NCI-H2196 treated with DMSO at 0.1 percent for 48 hours (cell line): Measurements from ENCODE around the gene TMEM120B.
"Not testable (repeated sequence)": the region's sequence is repeated elsewhere in the genome, so short reads cannot be mapped to it uniquely, and the experiment has no call there.

Experiments used
- DNase-seq: peaks from one replicate; lab custom pipeline; 2025; ENCODE audit not compliant: unreplicated experiment; lab: John Stamatoyannopoulos, UW

Gene TMEM120B

DNA sequence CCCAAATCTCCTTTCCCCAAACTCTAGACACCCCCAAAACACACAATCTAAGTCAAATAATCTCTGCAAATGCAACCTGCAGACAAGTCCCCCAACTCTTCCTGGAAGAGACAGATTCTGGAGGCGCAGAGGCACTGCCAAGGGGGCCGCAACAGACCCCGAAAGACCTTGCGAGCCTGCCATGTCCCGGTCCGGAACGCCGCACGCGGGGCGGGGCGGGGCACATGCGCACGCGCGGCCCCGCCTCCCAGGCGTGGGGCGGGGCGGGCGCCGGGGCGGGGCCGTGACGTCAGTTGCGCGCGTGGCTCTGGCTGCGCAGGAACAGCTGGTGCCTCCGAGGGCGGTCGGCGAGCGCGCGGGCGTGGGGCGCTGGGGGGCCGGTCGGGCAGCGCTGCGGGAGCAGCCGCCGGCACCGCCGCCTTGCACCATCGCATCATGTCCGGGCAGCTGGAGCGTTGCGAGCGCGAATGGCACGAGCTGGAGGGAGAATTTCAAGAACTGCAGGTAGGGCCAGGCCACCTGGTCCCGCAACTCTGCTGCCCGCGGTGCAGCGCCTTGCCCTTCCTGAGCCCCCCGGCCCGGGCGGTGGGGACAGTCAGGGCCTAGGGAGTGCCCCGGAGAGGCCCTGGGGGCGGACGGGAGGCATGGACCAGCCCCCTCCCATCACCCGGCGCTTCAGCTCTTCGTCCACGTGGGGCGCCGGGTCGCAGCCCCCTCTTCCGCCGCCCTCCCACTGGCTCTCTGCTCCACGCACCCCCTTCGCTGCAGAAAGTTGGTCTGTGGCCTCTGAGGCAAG, at the start of gene TMEM120B:
Gene TMEM120B, plus strand, starts transcription at position 292 of the 796 bp plus-strand sequence. Its CDS starts 144 bp downstream, at position 436.
- DNase-seq = no peak

DNA sequence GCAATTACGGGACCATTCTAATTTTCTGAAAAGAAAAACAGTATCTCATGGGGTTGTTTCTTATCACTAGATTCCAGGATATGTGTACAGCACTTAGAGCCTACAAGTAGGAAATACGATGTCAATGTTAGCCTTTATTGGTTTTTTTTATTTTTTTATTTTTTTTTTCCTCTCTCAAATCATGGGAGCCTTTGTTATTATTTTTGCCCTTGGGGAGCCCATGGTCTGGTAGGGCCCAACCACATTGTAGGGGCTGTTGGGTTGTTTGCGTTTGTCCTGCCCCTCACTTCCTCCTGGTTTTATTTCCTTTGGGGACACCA, 49.0 kb upstream of the TMEM120B start:
- no peak for DNase-seq

DNA sequence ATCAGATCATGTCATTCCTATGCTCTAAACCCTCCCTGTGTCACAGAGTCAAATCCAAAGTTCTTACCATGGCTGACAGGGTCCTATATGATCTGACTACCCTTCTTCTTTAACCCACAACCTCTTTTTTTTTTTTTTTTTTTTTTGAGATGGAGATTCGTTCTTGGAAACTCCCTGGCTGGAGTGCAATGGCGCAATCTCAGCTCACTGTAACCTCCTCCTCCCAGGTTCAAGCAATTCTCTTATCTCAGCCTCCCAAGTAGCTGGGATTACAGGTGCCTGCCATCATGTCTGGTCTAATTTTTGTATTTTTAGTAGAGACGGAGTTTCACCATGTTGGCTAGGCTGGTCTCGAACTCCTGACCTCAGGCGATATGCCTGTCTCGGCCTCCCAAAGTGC, 45.7 kb upstream of the TMEM120B start:
- not testable (repeated sequence) for DNase-seq

DNA sequence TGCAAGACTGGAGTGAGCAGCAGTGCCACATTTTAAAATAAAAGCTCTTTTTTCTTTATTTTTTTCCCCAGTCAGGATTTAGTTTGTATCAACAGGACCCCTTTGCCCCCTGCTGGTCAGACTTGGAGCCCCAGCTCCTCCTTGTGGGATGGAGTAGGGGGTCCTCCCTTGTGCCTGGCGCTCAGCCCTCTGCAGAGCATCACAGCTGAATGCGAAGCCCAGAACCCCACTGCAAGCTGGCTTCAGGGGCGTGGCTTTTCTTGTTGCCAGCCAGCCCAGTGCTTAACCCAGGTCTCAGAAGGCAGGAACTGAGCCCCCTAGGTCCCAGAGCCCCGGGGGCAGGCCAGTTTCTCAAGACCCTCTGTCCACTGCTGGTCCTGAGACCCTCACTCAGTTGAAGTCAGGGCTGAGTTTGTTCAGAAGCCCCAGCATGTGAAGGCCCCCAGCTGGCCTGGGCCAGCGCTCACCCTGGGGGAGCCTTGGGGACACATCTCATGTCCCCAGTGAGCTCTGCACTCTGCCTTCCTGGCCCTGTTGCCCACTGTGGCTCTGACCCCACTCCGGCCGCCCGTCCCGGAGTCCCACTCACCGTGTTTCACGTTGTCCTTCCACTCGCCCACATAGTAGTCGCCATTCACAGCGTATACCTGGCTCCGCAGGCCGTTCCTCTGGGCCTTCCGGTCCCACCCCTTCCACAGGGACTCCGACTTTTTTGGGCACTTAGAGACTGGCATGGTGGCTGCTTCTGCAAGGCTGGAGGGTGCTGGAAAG, 43.6 kb upstream of the TMEM120B start:
- no peak for DNase-seq

DNA sequence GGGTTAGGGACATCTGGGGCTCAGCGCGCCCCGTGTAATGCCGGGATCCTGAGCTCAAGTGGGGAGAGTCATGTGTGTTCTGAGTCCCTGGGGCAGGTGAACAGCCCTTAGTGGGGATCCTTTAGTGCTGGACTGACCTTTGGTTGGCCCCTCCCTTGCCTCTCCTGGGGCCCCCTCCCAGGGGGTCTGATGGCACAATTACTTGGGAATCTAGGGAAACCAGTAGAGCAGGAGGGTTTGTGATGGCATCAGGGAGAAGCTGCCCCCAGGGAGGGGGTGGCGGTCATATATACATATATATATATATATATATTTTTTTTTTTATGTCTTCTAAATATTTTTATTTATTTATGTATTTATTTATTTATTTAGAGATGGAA, 43.0 kb upstream of the TMEM120B start, which contains the start of gene MORN3:
Gene MORN3, minus strand, starts transcription at position 134 of the 380 bp plus-strand sequence. CDS start 171 bp downstream, outside the sequence.
- no peak for DNase-seq

DNA sequence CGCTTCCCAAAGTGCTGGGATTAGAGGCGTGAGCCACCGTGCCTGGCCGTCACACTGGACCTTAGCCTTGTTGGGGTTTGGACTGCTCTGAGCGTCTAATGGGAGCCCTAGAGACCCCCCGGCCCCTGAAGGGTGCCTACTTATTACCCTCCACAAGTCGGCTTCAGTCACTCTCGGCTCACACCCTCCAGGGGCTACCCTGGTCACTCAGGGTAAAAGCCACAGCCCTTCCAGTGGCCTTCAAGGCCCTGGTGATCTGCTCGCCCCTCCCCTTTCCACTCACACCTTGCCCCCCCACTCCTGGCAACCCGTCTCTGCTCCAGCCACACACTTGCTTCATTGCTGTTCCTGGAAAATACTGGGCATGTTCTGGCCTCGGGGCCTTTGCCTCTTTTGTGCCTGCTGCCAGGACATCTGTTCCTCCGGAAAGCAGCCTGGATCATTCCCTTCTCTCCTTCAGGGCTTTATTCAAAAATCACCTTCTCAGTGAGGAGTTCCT, 39.5 kb upstream of the TMEM120B start:
- peak; percentile 76 for DNase-seq

DNA sequence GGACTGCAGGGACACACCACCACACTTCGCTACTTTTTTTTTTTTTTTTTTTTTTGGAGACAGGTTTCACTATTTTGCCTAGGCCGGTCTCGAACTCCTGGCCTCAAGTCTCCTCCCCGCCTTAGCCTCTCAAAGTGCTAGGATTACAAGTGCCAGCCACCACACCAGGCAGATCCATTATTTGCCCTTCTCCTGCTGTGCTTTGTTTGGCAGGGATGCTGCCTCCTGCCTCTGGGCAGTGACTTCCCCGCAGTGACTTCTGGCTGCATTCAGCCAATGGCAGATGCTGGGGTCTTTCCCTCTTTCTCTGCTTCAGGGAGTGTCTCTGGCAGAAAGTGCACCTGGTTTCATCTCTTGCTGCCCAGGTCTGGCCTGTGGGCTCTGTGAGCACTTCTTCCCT, 36.4 kb upstream of the TMEM120B start:
- DNase-seq = no peak

DNA sequence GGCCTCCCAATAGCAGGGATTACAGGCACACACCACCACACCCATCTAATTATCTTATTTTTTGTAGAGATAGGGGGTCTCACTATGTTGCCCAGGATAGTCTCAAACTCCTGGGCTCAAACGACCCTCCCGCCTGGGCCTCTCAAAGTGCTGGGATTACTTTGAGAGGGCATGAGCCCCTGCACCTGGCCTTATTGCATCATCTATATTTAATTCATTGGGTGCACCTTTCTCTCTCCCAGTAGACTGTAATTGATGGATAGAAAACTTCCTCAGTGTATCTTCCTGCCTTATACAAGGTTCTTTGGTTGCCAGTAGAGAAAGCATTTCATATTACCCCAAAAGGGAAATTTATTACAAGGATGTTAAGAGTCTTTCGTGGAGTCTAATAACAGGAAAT, 34.2 kb upstream of the TMEM120B start:
- no peak for DNase-seq

DNA sequence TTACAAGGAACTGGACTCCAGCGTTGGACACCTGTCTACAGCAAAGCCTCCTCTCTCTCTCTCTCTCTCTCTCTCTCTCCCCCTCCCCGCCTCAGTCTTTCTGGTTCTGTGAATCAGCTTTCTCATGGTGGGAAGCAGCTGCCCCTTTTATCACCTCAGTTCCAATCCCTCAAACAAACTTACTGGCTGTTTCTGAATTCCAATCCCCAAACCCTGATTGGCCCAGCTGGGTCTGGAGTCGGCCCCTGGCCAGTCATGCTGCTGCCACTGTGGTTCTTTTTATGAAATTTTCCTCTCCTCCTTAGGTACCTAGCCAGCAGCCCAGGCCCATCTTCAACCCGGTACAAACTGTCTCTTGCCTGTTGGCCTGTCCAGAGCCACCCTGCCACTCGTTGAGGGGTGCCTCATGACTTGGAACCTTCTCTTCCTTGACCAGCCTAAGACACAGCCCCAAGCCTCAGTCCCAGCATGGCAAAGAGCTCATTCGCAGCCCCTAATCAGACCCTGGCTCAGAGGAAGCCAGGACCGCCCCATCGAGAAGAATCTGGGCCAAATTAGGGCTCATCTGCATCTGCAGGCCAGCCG, 33.7 kb upstream of the TMEM120B start:
- no peak for DNase-seq

DNA sequence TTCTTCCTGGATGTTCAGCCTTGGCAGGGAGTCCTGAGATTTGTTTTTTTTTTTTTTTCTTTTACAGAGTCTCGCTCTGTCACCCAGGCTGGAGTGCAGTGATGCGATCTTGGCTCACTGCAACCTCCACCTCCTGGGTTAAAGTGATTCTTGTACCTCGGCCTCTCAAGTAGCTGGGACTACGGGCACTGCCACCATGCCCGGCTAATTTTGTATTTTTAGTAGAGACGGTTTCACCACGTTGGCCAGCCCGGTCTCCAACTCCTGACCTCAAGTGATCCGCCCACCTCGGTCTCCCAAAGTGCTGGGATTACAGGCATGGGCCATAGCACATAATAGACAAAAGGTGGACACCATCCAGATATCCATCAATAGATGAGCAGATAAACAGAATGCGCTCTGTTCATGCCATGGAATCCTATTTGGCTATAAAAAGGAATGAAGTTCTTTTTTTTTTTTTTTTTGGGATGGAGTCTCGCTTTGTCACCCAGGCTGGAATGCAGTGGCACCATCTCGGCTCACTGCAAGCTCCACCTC, 32.8 kb upstream of the TMEM120B start:
- not testable (repeated sequence) for DNase-seq

DNA sequence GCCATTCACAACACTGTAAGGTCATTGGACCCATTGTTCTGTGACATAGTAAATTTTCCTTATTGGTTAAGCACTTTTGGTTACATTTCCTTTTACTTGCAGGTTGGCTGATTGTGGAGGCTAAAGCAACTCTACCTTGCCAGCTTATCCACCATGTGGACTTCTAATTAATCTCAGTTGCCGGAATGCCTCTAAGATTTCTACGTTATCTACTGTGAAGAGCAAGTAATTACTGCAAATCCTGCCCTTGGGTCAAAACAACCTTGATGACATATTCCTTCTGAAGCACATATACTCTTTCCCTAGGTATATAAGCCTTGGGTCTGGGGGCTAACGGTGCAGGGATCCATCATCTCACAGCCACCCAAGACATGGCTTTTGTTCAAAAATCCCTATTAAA, 23.6 kb upstream of the TMEM120B start:
- DNase-seq = no peak

DNA sequence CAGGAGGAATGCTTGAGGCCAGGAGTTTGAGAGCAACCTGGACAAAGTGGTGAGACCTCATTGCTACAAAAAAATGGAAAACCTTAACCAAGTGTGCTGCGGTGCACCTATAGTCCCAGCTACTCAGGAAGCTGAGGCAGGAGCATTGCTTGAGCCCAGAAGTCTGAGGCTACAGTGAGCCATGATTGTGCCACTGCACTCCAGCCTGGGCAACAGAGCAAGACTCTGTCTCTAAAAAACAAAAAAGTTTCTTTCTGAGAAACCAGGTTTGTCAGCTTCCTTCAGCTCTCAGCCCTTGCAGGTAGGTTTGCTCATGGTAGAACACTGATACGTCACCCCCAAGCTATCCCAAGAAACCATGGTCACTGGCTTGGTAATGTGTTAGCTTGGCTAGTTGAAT, 23.1 kb upstream of the TMEM120B start:
- no peak for DNase-seq

DNA sequence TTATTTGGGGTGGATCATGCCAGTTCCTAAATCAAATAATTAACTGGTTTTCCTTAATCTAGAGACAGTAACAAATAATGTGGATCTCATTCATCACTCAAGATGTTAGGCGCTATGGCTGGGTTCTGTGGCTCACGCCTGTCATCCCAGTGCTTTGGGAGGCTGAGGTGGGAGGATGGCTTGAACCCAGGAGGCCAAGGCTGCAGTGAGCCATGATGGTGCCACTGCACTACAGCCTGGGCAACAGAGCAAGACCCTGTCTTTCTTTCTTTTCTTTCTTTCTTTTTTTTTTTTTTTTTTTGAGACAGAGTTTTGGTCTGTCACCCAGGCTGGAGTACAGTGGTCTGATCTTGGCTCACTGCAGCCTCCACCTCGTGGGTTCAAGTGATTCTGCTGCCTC, 19.8 kb upstream of the TMEM120B start:
- DNase-seq = not testable (repeated sequence)

DNA sequence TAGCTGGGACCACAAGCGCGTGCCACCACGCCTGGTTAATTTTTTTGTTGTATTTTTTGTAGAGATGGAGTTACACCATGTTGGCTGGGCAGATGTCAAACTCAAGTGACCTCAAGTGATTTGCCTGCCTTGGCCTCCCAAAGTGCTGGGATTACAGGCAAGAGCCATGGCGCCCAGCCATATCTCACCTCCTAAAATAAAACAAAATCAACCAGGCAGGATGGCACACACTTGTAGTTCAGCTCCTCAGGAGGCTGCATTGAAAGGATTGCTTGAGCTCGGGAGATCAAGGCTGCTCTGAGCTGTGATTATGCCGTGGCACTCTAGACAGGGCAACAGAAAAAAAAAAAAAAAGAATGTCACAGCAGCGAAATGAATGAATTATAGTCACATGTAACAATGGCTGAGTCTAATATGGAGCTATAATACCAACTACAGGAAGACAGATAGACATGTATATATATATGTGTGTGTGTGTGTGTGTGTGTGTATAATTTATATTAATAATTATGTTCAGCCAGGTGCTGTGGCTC, 19.3 kb upstream of the TMEM120B start:
- no peak for DNase-seq

DNA sequence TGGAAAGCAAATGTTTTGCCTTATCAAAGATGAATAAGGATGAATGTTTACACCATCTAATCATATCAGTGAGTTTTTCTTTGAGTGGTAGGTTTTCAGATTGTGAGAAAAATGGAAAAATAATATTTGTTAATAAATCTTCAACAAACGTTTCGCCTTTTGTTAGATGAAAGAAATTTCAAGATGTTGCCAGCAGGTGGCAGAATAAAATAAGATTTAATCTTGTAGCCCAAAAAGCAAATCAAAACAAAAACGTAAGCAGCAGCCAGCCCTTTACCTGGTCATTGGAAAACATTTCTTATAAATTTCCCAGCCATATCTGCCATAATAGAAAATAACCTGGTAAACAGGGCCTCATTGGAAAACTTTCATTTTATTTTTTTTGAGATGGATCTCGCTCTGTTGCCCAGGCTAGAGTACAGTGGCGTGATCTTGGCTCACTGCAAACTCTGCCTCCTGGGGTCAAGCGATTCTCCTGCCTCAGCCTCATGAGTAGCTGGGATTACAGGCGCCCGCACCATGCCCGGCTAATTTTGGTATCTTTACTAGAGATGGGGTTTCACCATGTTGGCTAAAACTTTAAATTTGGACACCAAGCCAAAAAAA, 15.4 kb upstream of the TMEM120B start:
- DNase-seq = peak; percentile 34

DNA sequence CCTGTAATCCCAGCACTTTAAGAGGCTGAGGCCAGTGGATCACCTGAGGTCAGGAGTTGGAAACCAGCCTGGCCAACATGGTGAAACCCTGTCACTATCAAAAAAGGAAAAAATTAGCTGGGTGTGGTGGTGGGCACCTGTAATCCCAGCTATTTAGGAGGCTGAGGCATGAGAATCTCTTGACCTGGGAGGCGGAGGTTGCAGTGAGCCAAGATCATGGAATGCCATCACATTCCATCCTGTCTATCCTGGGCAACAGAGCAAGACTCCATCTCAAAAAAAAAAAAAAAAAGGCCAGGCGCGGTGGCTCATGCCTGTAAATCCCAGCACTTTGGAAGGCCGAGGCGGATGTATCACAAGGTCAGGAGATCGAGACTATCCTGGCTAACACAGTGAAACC, 14.7 kb upstream of the TMEM120B start:
- not testable (repeated sequence) for DNase-seq

DNA sequence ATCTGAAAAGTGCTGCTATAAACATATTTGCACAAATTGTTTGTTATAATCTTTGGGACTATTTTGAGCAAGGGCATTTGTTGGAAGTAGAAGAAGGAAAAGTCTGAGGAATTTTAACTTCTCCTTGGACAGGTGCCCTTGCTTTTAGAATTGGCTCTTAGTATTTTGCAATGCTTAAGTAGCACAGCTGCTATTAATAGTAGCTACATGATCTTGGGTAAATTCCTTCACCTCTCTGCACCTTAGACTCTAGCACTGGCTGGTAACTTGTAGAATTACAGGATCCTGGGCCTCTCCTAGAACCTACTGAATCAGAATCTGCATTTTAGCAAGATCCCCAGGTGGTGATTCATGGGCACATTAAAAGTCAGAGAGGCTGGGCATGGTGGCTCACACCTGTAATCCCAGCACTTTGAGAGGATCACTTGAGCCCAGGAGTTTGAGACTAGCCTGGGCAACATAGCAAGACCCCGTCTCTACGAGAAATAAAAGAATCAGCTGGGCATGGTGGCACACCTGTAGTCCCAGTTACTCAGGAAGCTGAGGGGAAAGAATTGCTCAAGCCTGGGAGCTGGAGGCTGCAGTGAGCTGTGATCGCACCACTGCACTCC, 10.8 kb upstream of the TMEM120B start:
- DNase-seq = no peak

DNA sequence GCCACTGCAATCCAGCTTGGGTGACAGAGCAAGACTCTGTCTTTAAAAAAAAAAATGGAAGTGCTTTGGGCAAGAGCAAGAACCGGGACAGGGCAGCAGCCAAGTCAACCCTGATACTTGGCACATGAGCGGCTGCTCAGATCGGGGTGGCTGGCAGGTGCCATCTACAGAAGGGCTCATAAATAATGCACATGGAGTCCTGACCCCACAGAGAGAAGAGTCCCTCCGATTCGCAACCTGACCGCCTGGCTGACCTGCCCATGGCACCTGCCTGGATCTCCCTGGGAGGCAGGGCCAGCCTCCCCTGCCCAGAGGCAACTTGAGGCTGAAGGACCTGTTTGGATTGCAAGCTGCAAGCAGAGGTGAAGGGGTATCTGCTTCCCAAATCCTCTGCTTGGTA, 9.6 kb upstream of the TMEM120B start:
- DNase-seq = no peak

DNA sequence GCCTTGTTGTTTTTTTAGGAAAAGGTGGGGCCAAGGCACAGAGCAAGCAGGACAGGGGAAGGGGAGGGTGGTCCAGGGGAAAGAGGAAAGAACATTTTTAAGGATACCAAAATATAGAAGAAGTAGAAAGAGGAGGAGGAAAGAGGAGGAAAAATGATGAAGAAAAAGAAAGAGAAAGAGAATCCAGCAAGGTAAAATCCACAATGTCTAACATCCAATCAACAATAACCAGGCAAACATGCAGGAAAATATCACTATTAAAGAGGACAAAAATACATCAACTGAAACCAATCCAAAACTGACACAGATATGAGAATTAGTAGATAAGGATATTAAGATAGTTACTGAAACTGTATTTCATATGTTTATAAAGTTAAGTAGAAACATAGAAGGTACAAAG, 7.0 kb upstream of the TMEM120B start:
- DNase-seq = no peak

DNA sequence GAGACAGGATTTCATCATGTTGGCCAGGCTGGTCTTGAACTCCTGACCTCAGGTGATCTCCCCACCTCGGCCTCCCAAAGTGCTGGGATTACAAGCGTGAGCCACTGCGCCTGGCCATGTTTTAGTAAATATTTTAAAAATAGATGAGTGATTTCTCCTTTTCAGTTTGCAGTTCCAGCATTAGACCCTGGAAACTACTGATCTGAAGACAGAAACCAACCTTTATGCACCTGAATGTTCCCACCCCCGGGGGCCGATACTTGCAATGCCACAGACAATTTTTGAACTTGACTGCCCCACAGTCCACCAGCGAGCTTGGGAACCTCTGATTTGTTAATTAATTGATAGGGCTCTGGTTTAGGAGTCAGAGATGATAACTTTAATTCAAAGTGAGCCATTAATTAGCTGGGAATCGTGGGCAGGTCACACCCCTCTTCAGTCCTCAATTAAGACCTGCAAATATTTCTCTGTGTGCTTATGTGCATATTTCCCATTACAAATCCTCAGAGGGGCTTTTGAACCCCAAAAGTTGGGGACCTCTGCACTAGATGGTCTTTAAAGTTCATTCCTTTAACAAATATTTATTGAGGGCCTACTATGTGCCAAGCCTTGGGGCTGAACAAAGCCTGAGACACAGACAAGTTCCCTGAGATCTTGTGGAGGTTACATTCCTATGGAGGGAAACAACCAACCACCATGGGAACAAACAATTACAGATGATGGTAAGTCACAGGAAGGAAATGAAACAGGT, 4.1 kb upstream of the TMEM120B start:
- no peak for DNase-seq
